K562 (cell line): ENCODE data around the gene CAMSAP3. TPM values are rescaled to one million over a fixed set of nuclear protein-coding genes. Genes with fewer than 3 reads are reported as not detected.

ENCODE experiments used
- ATAC-seq: fragments of 200-7000 bp; cut with Tn5 transposase; 3 replicates; pipeline ENCODE4 v1.9.1; 2020; ENCODE audit warnings: moderate library complexity
- BruUV-seq: library from RNA; stranded (reverse); fragments of 400-500 nt; replicated peaks from 2 replicates; lab custom pipeline; 2021; lab: Mats Ljungman, UMichigan
- CTCF ChIA-PET: fragments of 300-600 bp; formaldehyde crosslinking; extraction: SDS; loops from one replicate; lab custom pipeline; 2021; ENCODE audit warnings: low intra/inter-chr PET ratio; lab: Yijun Ruan, JAX
- POLR2A ChIA-PET: fragments of 300-600, 350-650 bp; sonication (Branson Sonifier 250); formaldehyde crosslinking; extraction: SDS; loops from one replicate; lab custom pipeline; 2021; ENCODE audit warnings: antibody characterized with exemption, inconsistent platforms; lab: Yijun Ruan, JAX
- DNase-seq, 4 experiments: peaks; one replicate each; pipeline versions ENCODE4 v3.0.0 to v3.0.0-alpha.2; 2011 to 2018; ENCODE audit warnings: low spot score in 3 of 4, mixed read lengths in 3 of 4; ENCODE audit errors: extremely low read depth in 1 of 4
- FAIRE-seq: peaks from 2 replicates; lab custom pipeline; 2011; peaks lifted over from hg19 to GRCh38; lab: Jason Lieb, UNC
- H2AFZ ChIP-seq: 2 replicates; pipeline ENCODE4 v1.6.0; 2011; ENCODE audit warnings: low read depth, low read length, control low read depth, inconsistent platforms
- H3K27ac ChIP-seq: fragments of 200-600 bp; 3 replicates; pipeline ENCODE4 v1.8.0; 2011; ENCODE audit warnings: low read depth, mild to moderate bottlenecking, control low read depth, inconsistent platforms, low read length, moderate library complexity, mixed read lengths; ENCODE audit errors: extremely low read depth
- H3K27me3 ChIP-seq, 2 experiments: fragments of 300-600 bp in 1 of 2; 2 replicates in 1 of 2; 3 replicates in 1 of 2; pipeline versions ENCODE4 v1.6.0 to v1.8.0; 2011; ENCODE audit warnings: inconsistent platforms in 2 of 2, low read length in 2 of 2, mild to moderate bottlenecking in 1 of 2, mixed read lengths in 1 of 2, moderate library complexity in 1 of 2; ENCODE audit not compliant: control insufficient read depth in 2 of 2, insufficient read depth in 2 of 2
- H3K36me3 ChIP-seq: fragments of 300-600 bp; 3 replicates; pipeline ENCODE4 v1.8.0; 2011; ENCODE audit warnings: mild to moderate bottlenecking, low read length, inconsistent platforms; ENCODE audit not compliant: control insufficient read depth, insufficient read depth
- H3K4me1 ChIP-seq, 2 experiments: fragments of 200-600 bp in 1 of 2; replicated peaks in 1 of 2; 2 replicates in 1 of 2; 3 replicates in 1 of 2; pipeline versions ENCODE4 v1.5.1 to v1.8.0; 2011; ENCODE audit warnings: inconsistent platforms in 2 of 2, low read length in 2 of 2, mild to moderate bottlenecking in 1 of 2, mixed read lengths in 1 of 2, moderate library complexity in 1 of 2; ENCODE audit not compliant: control insufficient read depth in 2 of 2, insufficient read depth in 2 of 2
- H3K4me2 ChIP-seq: 2 replicates; pipeline ENCODE4 v1.6.1; 2011; ENCODE audit warnings: low read length, control low read depth, inconsistent platforms, mixed read lengths; ENCODE audit not compliant: insufficient read depth
- H3K4me3 ChIP-seq: fragments of 200-600 bp; sonication (generic), shearing (Covaris generic); 2 replicates; pipeline ENCODE4 v1.5.1; 2016; ENCODE audit warnings: control low read depth, inconsistent platforms
- H3K79me2 ChIP-seq: fragments of 200-600 bp; 3 replicates; pipeline ENCODE4 v1.8.0; 2011; ENCODE audit warnings: low read length, inconsistent platforms; ENCODE audit not compliant: control insufficient read depth, insufficient read depth
- H3K9ac ChIP-seq, 2 experiments: 2 replicates each; pipeline versions ENCODE4 v1.6.0 to v1.6.1; 2011; ENCODE audit warnings: low read depth in 2 of 2, low read length in 2 of 2, control low read depth in 1 of 2, inconsistent platforms in 1 of 2, mild to moderate bottlenecking in 1 of 2, mixed read lengths in 1 of 2; ENCODE audit not compliant: insufficient read depth in 1 of 2
- H3K9me1 ChIP-seq: one replicate; pipeline ENCODE4 v1.6.0; 2011; ENCODE audit warnings: inconsistent platforms, mild to moderate bottlenecking, low read length, moderate library complexity; ENCODE audit not compliant: control insufficient read depth, insufficient read depth
- H3K9me3 ChIP-seq: replicated peaks from 2 replicates; pipeline ENCODE4 v1.5.1; 2011; ENCODE audit warnings: low read depth, low read length, inconsistent platforms; ENCODE audit not compliant: control insufficient read depth, insufficient read depth
- H4K20me1 ChIP-seq: replicated peaks from 2 replicates; pipeline ENCODE4 v1.6.1; 2011; ENCODE audit warnings: low read length, inconsistent platforms, mixed read lengths; ENCODE audit not compliant: control insufficient read depth, insufficient read depth
- DIDO1 ChIP-seq: fragments of 450-650 bp; IDR thresholded peaks from 2 replicates; pipeline ENCODE4 v1.6.1; 2016; ENCODE audit warnings: low read depth, missing biosample characterization, missing genetic modification characterization
- RBFOX2 ChIP-seq: fragments of 200-400 bp; formaldehyde crosslinking; IDR thresholded peaks from 2 replicates; pipeline ENCODE4 v1.6.1; 2017; ENCODE audit warnings: low read depth, mild to moderate bottlenecking, low read length, moderate library complexity
- RFX7 ChIP-seq: fragments of 250-450 bp; sonication (Bioruptor Pico); IDR thresholded peaks from 2 replicates; pipeline ENCODE4 v1.5.1; 2021; ENCODE audit warnings: mild to moderate bottlenecking
- THAP12 ChIP-seq: fragments of 250-450 bp; sonication (Bioruptor Pico); IDR thresholded peaks from 2 replicates; pipeline ENCODE4 v1.9.0; 2021; ENCODE audit warnings: mild to moderate bottlenecking, inconsistent platforms
- ZBTB33 ChIP-seq: sonication (generic); formaldehyde crosslinking; IDR thresholded peaks from 2 replicates; pipeline ENCODE4 v1.8.1; 2023; ENCODE audit warnings: mild to moderate bottlenecking, missing genetic modification reagents
- ZNF75A ChIP-seq: fragments of 450-650 bp; formaldehyde crosslinking; IDR thresholded peaks from 2 replicates; pipeline ENCODE4 v1.4.0; 2020; ENCODE audit warnings: mild to moderate bottlenecking
- WGBS: fragments of 100-300 bp; shearing (Covaris generic); methylation state at CpG from one replicate; pipeline ENCODE4 v1.1.6; 2016; ENCODE audit warnings: low coverage, mixed read lengths; ENCODE audit not compliant: insufficient coverage; ENCODE audit errors: missing lambda C conversion rate; 5-methylcytosine and 5-hydroxymethylcytosine counted together
- in situ Hi-C: fragments of 300-500 bp; cut with MboI; formaldehyde crosslinking; loops from 4 replicates; pipeline ENCODE4 v1.15.0; 2018; ENCODE audit warnings: inconsistent platforms, mixed read lengths
- intact Hi-C: fragments of 100-400 bp; cut with micrococcal nuclease; formaldehyde crosslinking; loops from 2 replicates; pipeline ENCODE4 v1.14.2; 2022
- polyA plus RNA-seq, 8 experiments: library from polyadenylated mRNA; depleted of rRNA in 4 of 8; stranded (reverse) in 5 of 8; unstranded in 3 of 8; fragments of >200 nt; fragmentation: Nextera tagmentation in 2 of 8; fragmentation: Illumina TruSeq in 1 of 8; extraction: Ambion mirVana in 2 of 8; extraction: Trizol in 1 of 8; gene quantifications; 2 replicates each; pipeline versions ENCODE4 v1.2.1 to v1.2.3, GENCODE V29; 2011 to 2014; ENCODE audit warnings: inconsistent platforms in 1 of 8, missing spikeins in 1 of 8
- total RNA-seq, 7 experiments: library from RNA; depleted of rRNA in 6 of 7; stranded (reverse); fragments of >200 nt in 6 of 7; fragmentation: Illumina TruSeq in 2 of 7; extraction: Trizol in 2 of 7; gene quantifications; 2 replicates each; pipeline versions ENCODE4 v1.2.1 to v1.2.3, GENCODE V29; 2011 to 2021; ENCODE audit warnings: low replicate concordance in 1 of 7

CAMSAP3 gene
- total and polyA plus RNA-seq, 9 of the 15 experiments (the other 6 are each of a cell fraction or from before 2014, with no cell fraction given) = 0.01 to 0.89 (median 0.22) TPM; not detected in 1

- in situ Hi-C loops = no loop called here
- H3K4me1 ChIP-seq = peaks cover 2 to 61% of the 10 kb centered on the region in 2 experiments; a peak in 4 of 5 replicates
- 0 out of 2 replicates have a peak, but pooled peaks cover 1% of the 10 kb centered on the region for H4K20me1 ChIP-seq
- H3K79me2 ChIP-seq = no peaks in the 10 kb centered on the region
- ChIA-PET CTCF (no interaction called here), POLR2A (interaction anchor here (0.6 to 2.7 kb wide), 4 partner anchors 9 to 947 kb away, joined by 3 to 22 read pairs (median 4); partner anchors contain the start of genes PET100 and XAB2)
- no peak overlapping the region for H3K4me3 ChIP-seq
- DNase-seq (no peak), FAIRE-seq (no peak), ATAC-seq (no peak)
- WGBS = 97% methylated on average over 14 of the region's 48 CpGs
- H2AFZ ChIP-seq = no peak overlapping the region
- no peak overlapping the region for H3K9ac ChIP-seq
- H3K9me3 ChIP-seq = no peaks in the 10 kb centered on the region
- H3K27ac ChIP-seq = no peak overlapping the region
- H3K36me3 ChIP-seq = peaks cover 52% of the 10 kb centered on the region; the same call in 2 of the 3 replicates
- TSS peak; percentile 45 for BruUV-seq
- no peak overlapping the region for H3K4me2 ChIP-seq
- TF ChIP-seq ZNF75A (CRISPR knock-in tag) (no peak), RBFOX2 (peak; percentile 45; the same call in 1 of the 2 replicates), RFX7 (CRISPR knock-in tag) (no peak), DIDO1 (tag) (no peak), ZBTB33 (CRISPR knock-in tag) (peak; percentile 36; the same call in 1 of the 2 replicates), THAP12 (no peak)
- no peaks in the 10 kb centered on the region for H3K9me1 ChIP-seq
- H3K27me3 ChIP-seq = peaks cover 0 to 1% of the 10 kb centered on the region in 2 experiments; a peak in 1 of 5 replicates
- intact Hi-C loops = no loop called here
These were observed 24.2 kb downstream of the CAMSAP3 start for GRCh38 chr19:7619671-7620441.
